Retinal pigment epithelial cell (primary cell): ENCODE results near the gene TPP1.
A peak's percentile ranks its signal among the peaks of the same experiment; 100 is the strongest.

Experiments used
- DNase-seq: peaks from one replicate; pipeline ENCODE4 v3.0.0-alpha.2; 2010; ENCODE audit warnings: low read depth
- H3K4me3 ChIP-seq: 2 replicates; pipeline ENCODE4 v1.5.1; 2011; ENCODE audit warnings: mild to moderate bottlenecking, low read length, control low read depth, moderate library complexity
- CTCF ChIP-seq: conservative IDR thresholded peaks from 2 replicates; pipeline ENCODE4 v1.5.1; 2011; ENCODE audit warnings: low read depth, low read length, control low read depth, inconsistent platforms

TPP1 gene

GRCh38 chr11:6586434-6587359 lies 32.5 kb downstream of the TPP1 start:
- H3K4me3 ChIP-seq: no peak overlapping the region
- DNase-seq: no peak
- no peak for TF ChIP-seq CTCF

GRCh38 chr11:6584528-6584927 lies 34.7 kb downstream of the TPP1 start:
- no peak for DNase-seq
- no peak overlapping the region for H3K4me3 ChIP-seq
- no peak for TF ChIP-seq CTCF

GRCh38 chr11:6583584-6583983 lies 35.6 kb downstream of the TPP1 start:
- H3K4me3 ChIP-seq: no peak overlapping the region
- DNase-seq: no peak

GRCh38 chr11:6579681-6580080 lies 39.5 kb downstream of the TPP1 start:
- DNase-seq: no peak
- TF ChIP-seq CTCF: no peak

More at GRCh38 chr11:6583584-6583983, 35.6 kb downstream of the TPP1 start:
- no peak for TF ChIP-seq CTCF

GRCh38 chr11:6578134-6578533 lies 41.1 kb downstream of the TPP1 start:
- TF ChIP-seq CTCF: no peak
- DNase-seq: no peak
- H3K4me3 ChIP-seq: no peak overlapping the region

More at GRCh38 chr11:6579681-6580080, 39.5 kb downstream of the TPP1 start:
- no peak overlapping the region for H3K4me3 ChIP-seq

- H3K4me3 ChIP-seq: no peak overlapping the region
- DNase-seq: peak; percentile 72
- no peak for TF ChIP-seq CTCF
Measured at GRCh38 chr11:6576471-6577373, 42.5 kb downstream of the TPP1 start.
